ENCODE data around the gene NUS1. TPM values are rescaled to one million over a fixed set of nuclear protein-coding genes. Genes with fewer than 3 reads are reported as not detected.
"Not testable (repeated sequence)": the region's sequence is repeated elsewhere in the genome, so short reads cannot be mapped to it uniquely, and the experiment has no call there.

NUS1 gene
- polyA plus RNA-seq, 2 of the 4 experiments (the other 2 are of a cell fraction), result 23.0 to 24.7 TPM

DNA sequence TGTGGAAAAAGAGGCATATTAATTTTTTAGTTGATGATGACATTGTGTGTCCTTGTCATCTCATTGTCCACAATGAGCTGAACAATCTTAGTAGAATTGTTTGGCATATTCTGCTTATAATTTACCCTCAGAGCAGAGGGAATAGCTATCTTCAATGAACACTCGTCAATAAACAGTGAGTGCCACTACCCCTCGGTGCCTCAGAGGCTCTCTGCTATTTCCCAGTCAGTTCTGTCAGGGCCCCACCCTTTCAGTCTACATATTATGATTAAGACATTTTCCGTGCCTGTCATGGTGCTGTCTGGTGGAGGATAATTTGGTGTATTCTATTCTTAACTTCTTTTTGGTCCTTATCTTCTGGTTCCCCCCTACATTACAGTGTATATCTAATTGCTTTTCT, 31.2 kb downstream of the NUS1 start:
- no peaks in the 10 kb centered on the region for H3K4me1 ChIP-seq
- TF ChIP-seq MAFK (IDR thresholded peaks at IDR 0.05; ENCODE audit: partially characterized antibody) (no peak), NR3C1 (IDR thresholded peaks at IDR 0.05) (no peak), CBX8 (IDR thresholded peaks at IDR 0.05) (no peak), NPAS2 (CRISPR knock-in tag; IDR thresholded peaks at IDR 0.05; ENCODE audit: borderline replicate concordance) (no peak), HOXB13 (CRISPR knock-in tag; IDR thresholded peaks at IDR 0.05; ENCODE audit: low read depth) (no peak), MAZ (IDR thresholded peaks at IDR 0.05; ENCODE audit: borderline replicate concordance, low read depth, low read length) (no peak), EHF (CRISPR knock-in tag; IDR thresholded peaks at IDR 0.05) (no peak), ELK1 (IDR thresholded peaks at IDR 0.05; ENCODE audit: low read depth, low read length) (no peak), KDM1A (IDR thresholded peaks at IDR 0.05; ENCODE audit: low read depth) (no peak), HDAC2 (IDR thresholded peaks at IDR 0.05) (no peak), POLR2A (IDR thresholded peaks at IDR 0.05; ENCODE audit: low read length) (no peak)
- TF ChIP-seq, protein P1, sequence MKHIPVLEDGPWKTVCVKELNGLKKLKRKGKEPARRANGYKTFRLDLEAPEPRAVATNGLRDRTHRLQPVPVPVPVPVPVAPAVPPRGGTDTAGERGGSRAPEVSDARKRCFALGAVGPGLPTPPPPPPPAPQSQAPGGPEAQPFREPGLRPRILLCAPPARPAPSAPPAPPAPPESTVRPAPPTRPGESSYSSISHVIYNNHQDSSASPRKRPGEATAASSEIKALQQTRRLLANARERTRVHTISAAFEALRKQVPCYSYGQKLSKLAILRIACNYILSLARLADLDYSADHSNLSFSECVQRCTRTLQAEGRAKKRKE (CRISPR knock-in tag; IDR thresholded peaks at IDR 0.05; ENCODE audit: low read depth), result no peak
- WGBS (ENCODE audit: missing lambda C conversion rate), result 75% methylated on average over 3 of the region's 3 CpGs
- ATAC-seq (no peak), FAIRE-seq (no peak), DNase-seq (ENCODE audit: low read depth in 1 of 2, low spot score in 1 of 2) (no peak)
- no peak overlapping the region for H3K4me3 ChIP-seq
- POLR2A ChIA-PET, result no interaction called here
- CTCF ChIA-PET, result no interaction called here
- no peaks in the 10 kb centered on the region for H3K9me3 ChIP-seq
- no peak overlapping the region for H3K27ac ChIP-seq
- no peak overlapping the region for H3K4me2 ChIP-seq

GRCh38 chr6:117706936-117707509, 31.8 kb downstream of the NUS1 start:
- H3K4me2 ChIP-seq; CTCF ChIA-PET; POLR2A ChIA-PET; H3K4me1 ChIP-seq; ATAC-seq; H3K27ac ChIP-seq; H3K9me3 ChIP-seq; DNase-seq (ENCODE audit: low read depth in 1 of 2, low spot score in 1 of 2); H3K4me3 ChIP-seq; FAIRE-seq: not testable (repeated sequence)
- 95% methylated on average over 6 of the region's 7 CpGs for WGBS (ENCODE audit: missing lambda C conversion rate)

GRCh38 chr6:117711369-117711768, 36.1 kb downstream of the NUS1 start:
- FAIRE-seq, result no peak
- H3K27ac ChIP-seq, result no peak overlapping the region
- ChIA-PET POLR2A (no interaction called here), CTCF (no interaction called here)
- peak in 1 of 2 experiments; percentile 13 for DNase-seq (ENCODE audit: low read depth in 1 of 2, low spot score in 1 of 2)
- no peaks in the 10 kb centered on the region for H3K9me3 ChIP-seq
- TF ChIP-seq RARB (CRISPR knock-in tag; IDR thresholded peaks at IDR 0.05), result no peak
- TF ChIP-seq FOXS1 (CRISPR knock-in tag; IDR thresholded peaks at IDR 0.05), result no peak
- no peak for TF ChIP-seq HEYL (CRISPR knock-in tag; IDR thresholded peaks at IDR 0.05)
- TF ChIP-seq EHF (CRISPR knock-in tag; IDR thresholded peaks at IDR 0.05), result no peak
- no peak for TF ChIP-seq RFX5 (IDR thresholded peaks at IDR 0.05)
- no peak for TF ChIP-seq REST (IDR thresholded peaks at IDR 0.05)
- TF ChIP-seq, protein P2, sequence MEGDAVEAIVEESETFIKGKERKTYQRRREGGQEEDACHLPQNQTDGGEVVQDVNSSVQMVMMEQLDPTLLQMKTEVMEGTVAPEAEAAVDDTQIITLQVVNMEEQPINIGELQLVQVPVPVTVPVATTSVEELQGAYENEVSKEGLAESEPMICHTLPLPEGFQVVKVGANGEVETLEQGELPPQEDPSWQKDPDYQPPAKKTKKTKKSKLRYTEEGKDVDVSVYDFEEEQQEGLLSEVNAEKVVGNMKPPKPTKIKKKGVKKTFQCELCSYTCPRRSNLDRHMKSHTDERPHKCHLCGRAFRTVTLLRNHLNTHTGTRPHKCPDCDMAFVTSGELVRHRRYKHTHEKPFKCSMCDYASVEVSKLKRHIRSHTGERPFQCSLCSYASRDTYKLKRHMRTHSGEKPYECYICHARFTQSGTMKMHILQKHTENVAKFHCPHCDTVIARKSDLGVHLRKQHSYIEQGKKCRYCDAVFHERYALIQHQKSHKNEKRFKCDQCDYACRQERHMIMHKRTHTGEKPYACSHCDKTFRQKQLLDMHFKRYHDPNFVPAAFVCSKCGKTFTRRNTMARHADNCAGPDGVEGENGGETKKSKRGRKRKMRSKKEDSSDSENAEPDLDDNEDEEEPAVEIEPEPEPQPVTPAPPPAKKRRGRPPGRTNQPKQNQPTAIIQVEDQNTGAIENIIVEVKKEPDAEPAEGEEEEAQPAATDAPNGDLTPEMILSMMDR (IDR thresholded peaks at IDR 0.05), result peak; percentile 8; the same call in 1 of the 3 replicates
- no peak for TF ChIP-seq MYC (IDR thresholded peaks at IDR 0.05; ENCODE audit: borderline replicate concordance, low read length)
- TF ChIP-seq, protein P3, sequence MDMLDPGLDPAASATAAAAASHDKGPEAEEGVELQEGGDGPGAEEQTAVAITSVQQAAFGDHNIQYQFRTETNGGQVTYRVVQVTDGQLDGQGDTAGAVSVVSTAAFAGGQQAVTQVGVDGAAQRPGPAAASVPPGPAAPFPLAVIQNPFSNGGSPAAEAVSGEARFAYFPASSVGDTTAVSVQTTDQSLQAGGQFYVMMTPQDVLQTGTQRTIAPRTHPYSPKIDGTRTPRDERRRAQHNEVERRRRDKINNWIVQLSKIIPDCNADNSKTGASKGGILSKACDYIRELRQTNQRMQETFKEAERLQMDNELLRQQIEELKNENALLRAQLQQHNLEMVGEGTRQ (IDR thresholded peaks at IDR 0.05), result no peak
- TF ChIP-seq RAD21 (conservative IDR thresholded peaks at IDR 0.05 in 1 of 2, IDR thresholded peaks at IDR 0.05 in 1 of 2), result peak in 1 of 2 experiments; percentile 19; a peak in 1 of 5 replicates
- no peak for ATAC-seq
- no peaks in the 10 kb centered on the region for H3K4me1 ChIP-seq
- no peak overlapping the region for H3K4me2 ChIP-seq
- H3K4me3 ChIP-seq, result no peak overlapping the region
